GM18951 (cell line): ENCODE results near the gene NPW.

Experiments used
- POLR2A ChIP-seq: IDR thresholded peaks from 4 replicates; pipeline ENCODE4 v1.6.1; 2011; ENCODE audit warnings: mild to moderate bottlenecking; ENCODE audit not compliant: insufficient read length, insufficient read depth; ENCODE audit errors: extremely low read depth
- in situ Hi-C: fragments of 300-500 bp; cut with MboI; formaldehyde crosslinking; loops from one replicate; pipeline ENCODE4 v1.12.0; 2022; ENCODE audit warnings: low sequenced_read_pairs, mixed read lengths, inconsistent platforms; ENCODE audit not compliant: unreplicated experiment

Gene NPW

DNA sequence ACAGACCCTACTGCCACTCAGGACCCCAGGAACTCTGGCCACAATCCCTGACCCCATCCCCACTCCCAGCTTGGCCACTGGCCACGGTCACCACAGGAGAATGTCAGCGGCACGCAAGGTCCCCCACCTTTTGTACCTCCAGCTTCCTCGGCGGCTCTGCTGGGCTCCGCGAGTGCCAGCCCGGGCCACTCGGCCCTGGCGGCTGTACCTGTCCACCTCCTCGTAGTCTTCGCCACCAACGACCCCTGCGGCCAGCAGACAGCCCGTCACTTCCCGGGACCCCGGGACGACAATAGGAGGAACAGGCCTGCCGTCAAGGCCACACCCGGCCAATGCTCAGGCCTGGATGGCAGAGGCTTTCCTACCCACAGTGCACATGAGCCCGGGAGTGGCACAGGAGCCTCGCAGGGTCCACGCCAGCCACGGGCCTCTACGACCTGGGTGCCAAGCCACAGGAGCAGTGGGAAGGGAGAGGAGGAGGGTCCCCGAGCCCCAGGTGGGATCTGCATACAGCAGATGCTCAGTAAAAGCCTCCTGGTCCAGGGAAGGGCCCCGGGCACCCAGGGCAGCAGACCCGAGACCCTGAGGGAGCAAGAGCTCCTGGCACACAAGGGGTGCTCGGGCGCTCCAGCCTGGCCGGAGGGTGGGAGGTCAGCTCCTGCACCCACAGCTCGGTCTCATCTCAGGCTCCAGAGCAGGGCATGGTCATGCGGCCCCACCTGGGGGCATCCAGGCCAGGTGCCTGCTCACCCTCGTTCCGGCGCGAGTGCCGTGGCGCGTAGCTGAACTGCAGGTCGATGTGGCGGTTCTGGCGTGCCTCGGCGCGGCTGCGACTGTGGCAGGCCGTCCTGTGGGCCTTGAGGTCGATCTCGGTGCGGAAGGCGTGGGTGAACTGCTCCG is 17.9 kb upstream of the NPW start:
- no peak for TF ChIP-seq POLR2A
- in situ Hi-C loops, result no loop called here

DNA sequence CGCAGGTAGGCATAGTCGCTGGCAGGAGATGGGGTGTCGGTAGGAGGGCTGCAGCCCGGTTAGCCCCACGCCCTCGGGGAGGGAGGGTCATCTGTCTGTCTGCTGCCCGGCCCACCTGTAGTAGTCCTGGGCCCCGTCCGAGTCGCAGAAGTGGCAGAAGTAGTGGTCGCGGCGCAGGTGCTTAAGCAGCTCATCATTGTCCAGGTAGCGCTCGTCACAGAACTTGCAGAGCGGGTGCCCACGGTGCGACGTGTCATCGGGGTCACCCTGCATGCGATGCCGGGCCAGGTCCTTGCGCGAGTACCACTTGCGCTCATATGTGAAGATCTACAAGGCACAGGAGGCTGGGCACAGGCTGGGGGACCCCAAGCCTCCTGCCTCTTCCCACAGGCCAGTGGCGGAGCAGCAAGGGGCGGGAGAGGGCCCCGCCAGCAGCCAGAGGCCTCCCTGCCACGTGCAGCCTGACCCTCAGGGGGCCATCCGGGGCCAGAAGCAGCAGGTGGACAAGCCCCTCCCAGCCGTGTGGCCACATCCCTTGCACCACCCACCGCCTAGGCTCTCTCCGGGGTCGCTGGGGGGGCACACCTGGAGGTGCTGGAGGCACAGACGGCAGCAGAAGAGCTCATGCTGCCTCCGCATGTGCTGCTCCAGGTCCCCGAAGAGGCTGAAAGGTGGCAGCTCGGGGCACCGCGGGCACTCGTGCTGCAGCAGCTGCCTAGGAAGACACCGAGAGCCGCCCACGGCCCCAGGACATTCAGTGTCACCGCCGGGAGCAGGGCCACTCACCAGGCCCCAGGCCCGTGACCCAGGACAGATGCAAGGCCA is 17.0 kb upstream of the NPW start:
- no peak for TF ChIP-seq POLR2A
- in situ Hi-C loops, result no loop called here

DNA sequence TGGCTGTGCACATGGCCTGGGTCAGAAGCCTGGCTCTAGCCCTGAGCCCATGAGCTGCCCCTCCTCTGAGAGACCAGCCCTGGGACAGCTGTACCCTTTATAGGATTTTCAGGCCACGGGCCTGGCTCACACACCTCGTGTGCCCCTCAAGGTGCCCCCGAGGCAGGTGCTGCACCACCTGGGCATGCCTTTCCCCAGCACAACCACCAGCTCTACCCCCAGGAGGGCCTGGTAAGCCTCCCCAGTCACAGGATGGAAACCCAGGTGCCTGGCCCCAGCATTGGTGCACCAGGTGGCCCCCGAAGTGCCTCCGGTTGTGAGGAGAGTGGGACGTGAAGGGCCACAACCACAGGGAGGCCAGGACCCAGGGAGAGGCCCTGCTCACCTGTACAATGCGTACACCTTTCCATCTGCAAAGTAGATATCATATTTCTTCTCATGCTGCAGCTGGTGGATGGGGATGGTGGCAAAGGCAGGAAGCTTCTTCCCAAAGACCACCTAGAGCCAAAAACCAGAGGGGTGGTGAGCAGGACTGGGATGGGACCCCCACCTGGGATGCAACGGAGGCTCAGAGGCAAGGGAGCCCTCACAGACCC is 16.3 kb upstream of the NPW start:
- in situ Hi-C loops, result no loop called here
- no peak for TF ChIP-seq POLR2A

DNA sequence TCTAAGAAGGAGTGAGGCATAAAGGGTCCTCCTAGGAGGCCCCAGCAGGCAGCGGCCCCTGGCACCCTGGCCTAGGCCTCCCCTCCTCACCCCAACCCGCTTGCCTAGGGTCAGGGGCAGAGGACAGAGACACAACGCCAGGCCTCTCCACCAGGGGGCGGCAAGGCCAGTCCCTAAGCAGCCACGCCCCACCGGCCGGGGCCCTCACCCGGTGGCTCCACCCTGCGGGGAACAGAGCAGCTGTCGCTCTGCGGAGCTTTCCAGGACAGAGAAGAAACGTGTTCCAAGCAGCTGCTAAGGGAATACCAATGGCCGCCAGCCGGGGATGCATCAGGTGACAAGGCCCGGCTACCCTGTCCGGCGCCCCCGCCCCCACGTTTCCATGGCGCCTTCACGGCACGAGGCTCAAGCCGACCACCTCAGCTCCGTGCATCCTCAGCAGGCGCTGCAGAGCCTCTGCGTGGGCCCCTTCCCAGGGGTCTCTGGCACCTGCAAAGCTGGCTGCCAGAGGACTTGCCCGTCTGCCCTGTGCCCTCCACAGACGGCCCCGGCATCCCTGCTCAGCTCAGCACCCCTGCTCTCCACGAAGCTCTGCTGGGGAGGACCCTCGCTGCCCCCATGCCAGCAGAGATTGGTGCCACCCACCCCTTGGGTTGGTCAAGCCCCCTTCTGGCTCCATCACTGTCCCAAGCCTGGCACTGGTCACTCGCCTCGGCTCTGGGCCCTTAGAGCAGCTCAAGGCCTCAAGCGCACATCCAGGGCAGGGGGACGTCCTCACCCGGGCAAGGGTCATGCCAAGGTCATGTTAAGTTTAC is 15.6 kb upstream of the NPW start:
- in situ Hi-C loops, result no loop called here

DNA sequence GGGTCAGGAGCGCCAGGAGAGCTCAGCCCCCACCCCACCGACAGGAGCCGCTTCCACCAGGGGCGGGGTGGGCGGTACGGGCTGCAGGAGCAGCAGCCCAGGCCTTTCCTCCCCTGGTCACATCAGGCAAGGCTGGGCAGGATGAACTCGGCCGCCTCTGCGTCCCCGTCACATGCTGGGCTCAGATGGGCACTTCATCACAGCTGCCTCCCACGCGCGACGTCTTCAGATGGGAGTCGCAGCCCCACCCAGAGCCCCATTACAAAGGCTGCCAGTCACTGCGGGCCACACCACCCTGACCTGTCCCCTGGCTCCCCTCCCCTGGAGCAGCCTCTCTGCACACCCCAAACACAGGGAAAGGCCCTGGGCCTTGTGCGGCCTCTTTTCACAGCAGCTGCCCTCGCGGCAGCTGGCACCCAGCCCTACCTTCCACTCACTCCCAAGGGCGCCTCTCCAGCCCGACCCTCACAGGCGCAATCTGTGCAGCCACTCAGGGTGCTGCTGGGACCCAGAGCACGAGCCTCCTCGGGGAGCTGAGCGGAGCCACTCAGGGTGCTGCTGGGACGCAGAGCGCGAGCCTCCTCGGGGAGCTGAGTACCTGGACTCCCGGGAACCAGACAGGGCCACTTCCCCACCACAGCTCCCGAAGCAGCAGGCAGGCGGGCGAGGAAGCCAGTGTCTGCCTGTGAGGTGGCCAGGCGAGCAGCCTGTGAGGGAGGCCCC is 14.6 kb upstream of the NPW start:
- in situ Hi-C loops, result no loop called here
- TF ChIP-seq POLR2A, result no peak

More for the DNA sequence above, 15.6 kb upstream of the NPW start:
- no peak for TF ChIP-seq POLR2A

DNA sequence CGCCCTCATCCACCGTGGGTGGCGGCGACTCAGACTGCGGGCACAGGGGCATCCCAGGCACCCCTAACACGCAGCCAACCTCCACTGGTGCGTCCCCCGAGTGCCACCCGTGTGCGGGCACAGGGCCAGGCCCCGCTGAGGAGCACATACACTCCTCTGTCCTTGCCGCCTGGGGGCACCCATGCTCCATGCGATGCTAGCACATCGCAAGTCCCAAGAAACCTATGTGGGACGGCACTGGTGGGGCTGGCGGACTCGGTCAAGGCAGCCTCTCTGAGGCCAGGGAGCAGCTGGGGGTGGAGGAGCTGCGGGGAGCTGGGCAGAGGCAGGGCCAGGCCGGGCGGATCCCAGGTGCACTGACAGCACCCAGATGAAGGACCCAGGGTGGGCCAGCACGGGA is 13.9 kb upstream of the NPW start:
- TF ChIP-seq POLR2A, result no peak
- in situ Hi-C loops, result no loop called here

DNA sequence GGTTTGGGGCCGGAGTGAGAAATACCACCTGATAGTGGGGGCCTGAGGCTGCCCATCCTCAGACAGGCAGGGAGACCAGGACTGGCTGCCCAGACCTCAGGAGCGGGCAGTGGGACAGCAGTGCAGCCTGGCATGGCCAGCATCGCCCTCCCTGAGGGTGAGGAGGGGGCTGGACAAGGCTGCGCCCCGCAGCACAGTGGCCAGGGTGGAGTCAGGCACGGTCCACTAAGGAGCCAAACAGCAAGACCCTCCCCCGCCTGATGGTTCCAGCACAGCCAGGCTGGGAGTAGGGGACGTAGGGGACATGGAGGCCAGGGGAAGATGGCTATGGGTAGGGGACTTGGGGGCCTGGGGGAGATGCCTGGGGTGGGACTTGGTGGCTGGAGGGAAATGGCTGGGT is 13.3 kb upstream of the NPW start:
- in situ Hi-C loops, result no loop called here
- TF ChIP-seq POLR2A, result no peak

DNA sequence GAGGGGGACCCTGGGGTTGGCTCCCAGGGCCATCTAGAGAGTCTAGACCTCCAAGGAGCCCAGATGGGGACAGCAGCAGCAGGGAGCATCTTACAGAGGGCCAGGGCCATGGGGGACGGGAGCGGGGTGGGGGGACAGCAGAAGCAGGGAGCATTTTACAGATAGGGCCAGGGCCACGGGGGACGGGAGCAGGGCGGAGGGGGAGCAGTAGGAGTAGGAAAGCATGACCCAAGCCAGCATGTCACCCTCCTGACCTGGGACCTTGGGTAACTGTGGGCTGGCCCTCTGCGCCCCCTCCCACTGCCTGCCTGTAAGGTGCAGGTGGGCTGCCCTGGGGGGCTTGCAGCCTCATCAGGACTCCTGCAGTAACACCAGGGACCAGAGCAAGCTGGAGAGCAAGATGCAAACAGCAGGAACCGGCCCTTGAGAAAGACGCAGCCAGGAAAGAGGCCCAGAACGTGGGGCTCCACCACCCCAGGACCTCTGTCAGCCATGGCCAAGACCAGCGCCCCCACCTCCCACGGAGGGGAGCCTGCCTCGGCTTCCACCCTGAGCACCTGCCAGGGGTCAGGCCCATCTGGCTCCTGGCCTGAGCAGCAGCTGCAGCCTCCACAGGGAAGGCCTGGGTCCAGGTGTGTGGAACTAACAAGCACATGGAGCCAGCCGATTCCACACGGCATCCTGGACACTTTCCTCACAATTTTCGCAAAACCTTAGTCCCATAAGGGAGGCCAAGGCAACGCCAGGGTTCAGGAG is 12.3 kb upstream of the NPW start:
- in situ Hi-C loops, result no loop called here
- TF ChIP-seq POLR2A, result no peak

DNA sequence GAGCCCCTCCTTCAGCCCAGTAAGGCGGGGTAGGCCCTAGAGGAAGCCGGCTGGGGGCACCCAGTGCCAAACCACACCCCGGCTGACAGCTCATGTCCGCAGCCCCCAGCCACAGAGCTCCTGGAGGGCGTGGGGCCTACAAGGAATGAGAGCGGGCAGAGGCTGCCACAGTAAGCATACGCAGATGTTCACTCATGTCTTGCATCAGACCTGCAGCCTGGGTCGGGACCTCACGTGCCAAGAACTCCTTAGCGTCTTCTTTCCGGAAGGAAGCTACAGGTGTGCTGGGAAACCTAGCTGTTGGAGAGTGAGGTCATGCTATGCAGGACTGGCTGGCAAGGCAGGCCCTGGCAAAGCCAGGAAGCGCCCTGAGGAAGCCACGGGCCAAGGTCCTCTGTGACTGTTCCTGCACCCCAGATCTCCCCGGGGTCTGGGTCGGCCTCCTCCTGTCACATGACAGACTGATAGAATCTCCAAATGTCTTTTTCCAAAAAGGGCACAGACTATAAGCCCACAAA is 11.5 kb upstream of the NPW start:
- in situ Hi-C loops, result no loop called here
- TF ChIP-seq POLR2A, result no peak

DNA sequence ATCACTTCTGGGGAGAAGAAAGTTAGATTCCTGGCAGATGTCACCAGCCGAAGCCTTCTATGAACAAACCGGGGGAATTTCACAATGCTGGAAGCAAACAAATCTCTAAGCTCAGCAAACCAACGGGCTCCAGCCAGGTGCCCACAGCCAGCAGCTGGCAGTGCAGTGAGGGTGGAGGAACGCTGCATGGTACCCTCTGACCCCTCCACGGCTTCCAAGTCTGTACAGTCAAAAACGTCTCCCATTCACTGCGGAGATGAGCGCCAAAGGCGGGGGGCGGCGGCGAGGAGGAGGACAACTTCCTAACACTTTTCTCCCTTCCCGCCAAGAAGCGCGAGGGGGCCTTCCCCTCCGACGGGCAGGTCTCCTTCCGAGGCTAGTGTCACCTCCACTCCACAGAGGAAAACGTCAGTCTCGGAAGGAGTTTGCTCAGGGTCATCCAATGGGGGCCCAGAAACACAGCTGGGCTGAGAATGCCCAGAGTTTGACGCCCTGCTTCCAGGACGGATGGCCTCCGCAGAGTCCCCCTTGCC is 10.9 kb upstream of the NPW start:
- in situ Hi-C loops, result no loop called here
- TF ChIP-seq POLR2A, result no peak

DNA sequence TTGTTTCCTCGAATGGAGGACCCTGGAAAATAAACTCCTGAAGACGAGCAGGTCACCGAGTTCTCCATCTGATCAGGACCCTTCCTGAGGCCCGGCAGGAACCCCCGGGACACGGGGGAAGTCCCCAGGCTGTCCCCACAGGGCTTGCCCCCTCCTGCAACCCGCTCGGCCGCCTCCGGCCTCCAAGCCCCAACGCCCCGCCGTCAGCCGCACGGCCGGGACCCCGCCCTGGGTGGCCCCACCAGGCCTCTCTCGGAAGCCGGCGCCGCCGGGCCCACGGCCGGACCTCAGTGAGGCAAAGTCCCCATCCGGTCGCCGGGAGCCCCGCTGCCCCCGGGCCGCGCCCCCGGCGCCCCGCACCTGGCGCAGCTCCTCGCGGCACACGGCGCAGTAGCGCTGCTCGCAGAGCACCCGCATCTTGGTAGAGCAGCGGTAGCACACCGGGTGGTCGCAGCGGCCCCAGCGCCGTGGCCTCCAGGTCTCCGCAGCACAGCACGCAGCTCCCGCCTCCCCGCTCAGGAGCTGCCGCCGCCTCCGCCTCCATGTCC is 10.3 kb upstream of the NPW start:
- in situ Hi-C loops, result no loop called here

More for the DNA sequence above, 10.3 kb upstream of the NPW start:
- no peak for TF ChIP-seq POLR2A
